Liver (tissue), 9 donors: ENCODE measurements around the gene NLRC5. TPM values are rescaled to one million over a fixed set of nuclear protein-coding genes. Genes with fewer than 3 reads are reported as not detected.

Source experiments
- DNase-seq: peaks from one replicate; pipeline ENCODE4 v3.0.0-alpha.2; 2017; ENCODE audit warnings: low spot score
- H3K27ac ChIP-seq, 2 donors: one replicate each; pipeline ENCODE4 v1.7.0; 2013; ENCODE audit warnings: inconsistent platforms in 2 of 2, low read length in 2 of 2, control low read depth in 1 of 2, low read depth in 1 of 2, mild to moderate bottlenecking in 1 of 2
- H3K27me3 ChIP-seq, 4 donors: one replicate each; pipeline versions ENCODE4 v1.6.1 to v1.7.0; 2013; ENCODE audit warnings: low read length in 3 of 4, inconsistent platforms in 1 of 4, mild to moderate bottlenecking in 1 of 4, moderate library complexity in 1 of 4; ENCODE audit not compliant: control insufficient read depth in 4 of 4, insufficient read depth in 4 of 4
- H3K36me3 ChIP-seq, 4 donors: one replicate each; pipeline versions ENCODE4 v1.6.1 to v1.7.0; 2013; ENCODE audit warnings: low read length in 3 of 4, mild to moderate bottlenecking in 3 of 4, low read depth in 1 of 4, moderate library complexity in 1 of 4; ENCODE audit not compliant: control insufficient read depth in 4 of 4, insufficient read depth in 3 of 4
- H3K4me1 ChIP-seq, 4 donors: one replicate each; pipeline versions ENCODE4 v1.6.1 to v1.7.0; 2013; ENCODE audit warnings: low read length in 3 of 4, mild to moderate bottlenecking in 3 of 4, moderate library complexity in 1 of 4; ENCODE audit not compliant: control insufficient read depth in 4 of 4, insufficient read depth in 4 of 4
- H3K4me3 ChIP-seq, 3 donors: one replicate each; pipeline versions ENCODE4 v1.6.1 to v1.7.0; 2013; ENCODE audit warnings: low read length in 3 of 3, control low read depth in 1 of 3, low read depth in 1 of 3, mild to moderate bottlenecking in 1 of 3
- H3K9ac ChIP-seq, 2 donors: one replicate each; pipeline ENCODE4 v1.7.0; 2013; ENCODE audit warnings: low read length in 2 of 2, mild to moderate bottlenecking in 2 of 2, moderate library complexity in 2 of 2, control low read depth in 1 of 2, low read depth in 1 of 2
- H3K9me3 ChIP-seq, 4 donors: one replicate each; pipeline versions ENCODE4 v1.6.1 to v1.7.0; 2013; ENCODE audit warnings: low read length in 3 of 4; ENCODE audit not compliant: control insufficient read depth in 4 of 4
- ATF3 ChIP-seq: IDR thresholded peaks from 2 replicates; pipeline ENCODE4 v1.6.1; 2016; ENCODE audit warnings: antibody characterized with exemption
- CTCF ChIP-seq: fragments of 150-350 bp; IDR thresholded peaks from 2 replicates; pipeline ENCODE4 v1.5.1; 2017; ENCODE audit warnings: improper control_type of control experiment, low read depth, low read length; ENCODE audit not compliant: missing input control
- EGR1 ChIP-seq, 2 donors: IDR thresholded peaks; 2 replicates each; pipeline ENCODE4 v1.6.1; 2016 to 2018; ENCODE audit warnings: antibody characterized with exemption in 2 of 2, low read depth in 2 of 2
- FOXA2 ChIP-seq: IDR thresholded peaks from 2 replicates; pipeline ENCODE4 v1.6.1; 2016; ENCODE audit warnings: antibody characterized with exemption
- GABPA ChIP-seq, 2 donors: IDR thresholded peaks in 1 of 2; conservative IDR thresholded peaks in 1 of 2; 2 replicates each; pipeline ENCODE4 v1.6.1; 2016; ENCODE audit warnings: antibody characterized with exemption in 2 of 2, mild to moderate bottlenecking in 1 of 2, moderate library complexity in 1 of 2
- HNF4A ChIP-seq, 2 donors: conservative IDR thresholded peaks; 2 replicates each; pipeline ENCODE4 v1.6.1; 2016; ENCODE audit warnings: antibody characterized with exemption in 2 of 2, mild to moderate bottlenecking in 2 of 2
- HNF4G ChIP-seq: IDR thresholded peaks from 2 replicates; pipeline ENCODE4 v1.6.1; 2016; ENCODE audit warnings: antibody characterized with exemption
- NR2F2 ChIP-seq: IDR thresholded peaks from 2 replicates; pipeline ENCODE4 v1.6.1; 2016; ENCODE audit warnings: antibody characterized with exemption
- SP1 ChIP-seq: IDR thresholded peaks from 2 replicates; pipeline ENCODE4 v1.6.1; 2018; ENCODE audit warnings: antibody characterized with exemption, mild to moderate bottlenecking
- TAF1 ChIP-seq: conservative IDR thresholded peaks from 2 replicates; pipeline ENCODE4 v1.6.1; 2016; ENCODE audit warnings: antibody characterized with exemption, mild to moderate bottlenecking
- YY1 ChIP-seq: IDR thresholded peaks from 2 replicates; pipeline ENCODE4 v1.6.1; 2016; ENCODE audit warnings: antibody characterized with exemption, mild to moderate bottlenecking
- WGBS: extraction: QIAGEN DNeasy Blood & Tissue Kit; methylation state at CpG from one replicate; pipeline ENCODE4 v1.1.7; 2013; 5-methylcytosine and 5-hydroxymethylcytosine counted together
- polyA plus RNA-seq, 2 donors: library from polyadenylated mRNA; stranded (reverse) in 1 of 2; unstranded in 1 of 2; fragments of 200-250 nt in 1 of 2; fragments of >200 nt in 1 of 2; fragmentation: Nextera tagmentation in 1 of 2; extraction: Ambion mirVana in 1 of 2; gene quantifications; one replicate each; pipeline versions ENCODE4 v1.2.1 to v1.2.3, GENCODE V29; 2013 to 2015
- total RNA-seq, 2 donors: library from RNA; depleted of rRNA; stranded (reverse); fragments of >200 nt; gene quantifications; one replicate each; pipeline ENCODE4 v1.2.3, GENCODE V29; 2014
- donor health status: healthy.
- donor health status: healthy.
- donor health status: healthy.
- donor health status: healthy.
- donor health status: healthy.

Gene NLRC5
- total and polyA plus RNA-seq, 4 donors: 4.7 to 23.3 (median 8.8) TPM

GRCh38 chr16:57066625-57067024 is 77.3 kb downstream of the NLRC5 start (continued):
- no peak for TF ChIP-seq GABPA (IDR thresholded peaks at IDR 0.05 in 1 of 2, conservative IDR thresholded peaks at IDR 0.05 in 1 of 2)
- no peak for TF ChIP-seq HNF4G
- TF ChIP-seq TAF1: no peak
- TF ChIP-seq YY1: no peak

- H3K27ac ChIP-seq: no peak overlapping the region
These were observed 78.0 kb downstream of the NLRC5 start for GRCh38 chr16:57067347-57067746.

GRCh38 chr16:57069053-57069452 is 79.7 kb downstream of the NLRC5 start:
- Histone ChIP-seq H3K9ac (no peak overlapping the region), H3K27me3 (no peaks in the 10 kb centered on the region), H3K4me1 (no peaks in the 10 kb centered on the region), H3K27ac (no peak overlapping the region), H3K36me3 (peaks cover 0 to 6% (median under 1%) of the 10 kb centered on the region in 4 donors), H3K9me3 (no peaks in the 10 kb centered on the region), H3K4me3 (no peak overlapping the region)
- no peak for DNase-seq
- TF ChIP-seq ATF3: no peak
- TF ChIP-seq FOXA2: no peak
- no peak for TF ChIP-seq HNF4G
- no peak for TF ChIP-seq EGR1 (IDR thresholded peaks at IDR 0.05; ENCODE audit: low read depth in 2 of 2)
- TF ChIP-seq HNF4A (conservative IDR thresholded peaks at IDR 0.05): no peak
- no peak for TF ChIP-seq SP1
- TF ChIP-seq CTCF: no peak
- WGBS: 93% methylated on average over 7 of the region's 7 CpGs

More at GRCh38 chr16:57067347-57067746, 78.0 kb downstream of the NLRC5 start:
- 95% methylated on average over 3 of the region's 3 CpGs for WGBS
- H3K27me3 ChIP-seq: no peaks in the 10 kb centered on the region
- DNase-seq: no peak
- peaks cover 0 to 6% (median 0%) of the 10 kb centered on the region in 4 donors for H3K36me3 ChIP-seq
- H3K9me3 ChIP-seq: no peaks in the 10 kb centered on the region
- TF ChIP-seq CTCF (no peak), NR2F2 (no peak)
- no peaks in the 10 kb centered on the region for H3K4me1 ChIP-seq
- H3K9ac ChIP-seq: no peak overlapping the region
- H3K4me3 ChIP-seq: no peak overlapping the region
